Endothelial cell of umbilical vein (primary cell): ENCODE measurements around the gene POM121C.
"Not testable (repeated sequence)": the region's sequence is repeated elsewhere in the genome, so short reads cannot be mapped to it uniquely, and the experiment has no call there.

Experiments used
- EZH2 ChIP-seq: IDR thresholded peaks from 2 replicates; pipeline ENCODE4 v1.6.1; 2012; ENCODE audit warnings: borderline replicate concordance, low read depth, mild to moderate bottlenecking, moderate library complexity, low read length, inconsistent platforms; ENCODE audit not compliant: severe bottlenecking
- GATA2 ChIP-seq: IDR thresholded peaks from 2 replicates; pipeline ENCODE4 v1.7.0; 2011; ENCODE audit warnings: low read depth, mild to moderate bottlenecking, moderate library complexity, mixed read lengths, low read length; ENCODE audit not compliant: insufficient read length, insufficient read depth
- JUN ChIP-seq: IDR thresholded peaks from 2 replicates; pipeline ENCODE4 v1.6.1; 2011; ENCODE audit warnings: borderline replicate concordance, low read depth; ENCODE audit not compliant: insufficient read length, insufficient read depth
- MYC ChIP-seq: IDR thresholded peaks from one replicate; pipeline ENCODE4 v1.6.1; 2011; ENCODE audit warnings: mild to moderate bottlenecking, low read depth, low read length
- POLR2A ChIP-seq: IDR thresholded peaks from 2 replicates; pipeline ENCODE4 v1.6.1; 2012; ENCODE audit warnings: low read depth, mild to moderate bottlenecking, control low read depth, low read length
- POLR2AphosphoS5 ChIP-seq: IDR thresholded peaks from 2 replicates; pipeline ENCODE4 v1.6.1; 2012; ENCODE audit warnings: low read depth, mild to moderate bottlenecking, control low read depth, low read length, moderate library complexity; ENCODE audit not compliant: insufficient read depth
- TF ChIP-seq, protein P1 (sequence below), 2 donors: IDR thresholded peaks; 1 replicate in 1 of 2; 2 replicates in 1 of 2; pipeline ENCODE4 v1.5.1; 2011; ENCODE audit warnings: low read length in 2 of 2, mild to moderate bottlenecking in 2 of 2, moderate library complexity in 2 of 2, control low read depth in 1 of 2, inconsistent platforms in 1 of 2, low read depth in 1 of 2; ENCODE audit not compliant: insufficient read depth in 1 of 2; ENCODE audit errors: extremely low read depth in 1 of 2
- TF ChIP-seq, protein P2 (sequence below): IDR thresholded peaks from 2 replicates; pipeline ENCODE4 v1.6.1; 2011; ENCODE audit not compliant: insufficient read depth, insufficient read length

DNA sequence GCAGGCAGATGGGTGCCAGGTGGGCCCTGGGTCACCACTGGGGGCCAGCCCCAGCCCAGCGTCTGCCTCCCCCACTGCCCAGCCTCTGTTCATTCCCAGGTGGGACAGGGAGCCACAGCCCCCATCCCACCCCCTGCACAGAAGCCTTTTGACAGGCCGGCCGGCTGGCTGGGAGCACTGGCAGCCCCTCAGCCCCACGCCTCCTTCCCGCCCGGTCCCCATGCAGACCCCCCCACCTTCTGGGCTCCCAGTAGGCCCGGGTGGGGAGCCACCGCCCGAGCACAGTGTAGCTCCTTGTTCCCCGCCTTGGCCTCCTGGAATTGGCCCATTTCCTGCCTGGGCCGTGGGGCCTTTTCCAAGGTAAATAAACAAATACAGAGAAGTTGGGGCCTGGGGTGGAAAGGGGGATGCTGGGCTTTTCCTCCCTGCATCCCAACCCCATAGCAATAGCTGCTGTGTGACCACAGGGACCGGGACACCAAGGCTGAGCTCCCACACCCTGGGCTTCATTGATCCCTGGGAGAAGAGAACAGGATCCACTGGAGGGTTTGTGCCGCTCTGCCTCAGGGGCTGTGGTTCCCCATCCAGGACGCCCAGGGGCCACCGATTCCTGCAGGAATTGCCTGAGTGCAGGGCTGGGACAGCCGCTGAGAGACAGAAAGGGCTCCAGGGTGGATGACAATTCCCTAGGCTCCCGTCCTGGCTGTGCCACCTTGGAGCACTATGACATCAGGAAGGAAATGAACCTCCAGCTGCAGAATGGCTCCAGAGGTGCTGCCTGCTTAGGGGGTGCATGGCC lies 111.4 kb downstream of the POM121C start:
- TF ChIP-seq POLR2A, EZH2, MYC, GATA2, POLR2AphosphoS5, JUN: not testable (repeated sequence)
- TF ChIP-seq, protein P1, sequence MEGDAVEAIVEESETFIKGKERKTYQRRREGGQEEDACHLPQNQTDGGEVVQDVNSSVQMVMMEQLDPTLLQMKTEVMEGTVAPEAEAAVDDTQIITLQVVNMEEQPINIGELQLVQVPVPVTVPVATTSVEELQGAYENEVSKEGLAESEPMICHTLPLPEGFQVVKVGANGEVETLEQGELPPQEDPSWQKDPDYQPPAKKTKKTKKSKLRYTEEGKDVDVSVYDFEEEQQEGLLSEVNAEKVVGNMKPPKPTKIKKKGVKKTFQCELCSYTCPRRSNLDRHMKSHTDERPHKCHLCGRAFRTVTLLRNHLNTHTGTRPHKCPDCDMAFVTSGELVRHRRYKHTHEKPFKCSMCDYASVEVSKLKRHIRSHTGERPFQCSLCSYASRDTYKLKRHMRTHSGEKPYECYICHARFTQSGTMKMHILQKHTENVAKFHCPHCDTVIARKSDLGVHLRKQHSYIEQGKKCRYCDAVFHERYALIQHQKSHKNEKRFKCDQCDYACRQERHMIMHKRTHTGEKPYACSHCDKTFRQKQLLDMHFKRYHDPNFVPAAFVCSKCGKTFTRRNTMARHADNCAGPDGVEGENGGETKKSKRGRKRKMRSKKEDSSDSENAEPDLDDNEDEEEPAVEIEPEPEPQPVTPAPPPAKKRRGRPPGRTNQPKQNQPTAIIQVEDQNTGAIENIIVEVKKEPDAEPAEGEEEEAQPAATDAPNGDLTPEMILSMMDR (IDR thresholded peaks at IDR 0.05; ENCODE audit: extremely low read depth in 1 of 2, insufficient read depth in 1 of 2, low read depth in 1 of 2, low read length in 2 of 2): not testable (repeated sequence)
- TF ChIP-seq, protein P2, sequence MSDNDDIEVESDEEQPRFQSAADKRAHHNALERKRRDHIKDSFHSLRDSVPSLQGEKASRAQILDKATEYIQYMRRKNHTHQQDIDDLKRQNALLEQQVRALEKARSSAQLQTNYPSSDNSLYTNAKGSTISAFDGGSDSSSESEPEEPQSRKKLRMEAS: not testable (repeated sequence)
